Spleen (tissue), 11 donors: ENCODE measurements around the gene CDC42EP5. TPM values are rescaled to one million over a fixed set of nuclear protein-coding genes. Genes with fewer than 3 reads are reported as not detected.

Source experiments
- DNase-seq: peaks from one replicate; pipeline ENCODE4 v3.0.0-alpha.2; 2020
- H3K27ac ChIP-seq, 8 donors: fragments of 200-600 bp; sonication (generic) in 7 of 8; 1 replicate in 4 of 8; 2 replicates in 4 of 8; pipeline versions ENCODE4 v1.5.0 to v1.8.0; 2016 to 2021; ENCODE audit warnings: inconsistent platforms in 4 of 8, mild to moderate bottlenecking in 4 of 8, moderate library complexity in 1 of 8
- H3K27me3 ChIP-seq, 7 donors: fragments of 200-600 bp; sonication (generic) in 6 of 7; replicated peaks in 1 of 7; 1 replicate in 4 of 7; 2 replicates in 3 of 7; pipeline versions ENCODE4 v1.5.0 to v1.8.0; 2016 to 2021; ENCODE audit warnings: inconsistent platforms in 3 of 7, mild to moderate bottlenecking in 1 of 7
- H3K36me3 ChIP-seq, 6 donors: fragments of 200-600 bp; sonication (generic) in 5 of 6; 1 replicate in 4 of 6; 2 replicates in 2 of 6; pipeline versions ENCODE4 v1.5.0 to v1.8.0; 2016 to 2021; ENCODE audit warnings: inconsistent platforms in 2 of 6
- H3K4me1 ChIP-seq, 6 donors: fragments of 200-600 bp; sonication (generic) in 5 of 6; 1 replicate in 3 of 6; 2 replicates in 3 of 6; pipeline versions ENCODE4 v1.5.0 to v1.8.0; 2016 to 2021; ENCODE audit warnings: inconsistent platforms in 3 of 6
- H3K4me3 ChIP-seq, 8 donors: fragments of 200-600 bp; sonication (generic) in 7 of 8; 1 replicate in 4 of 8; 2 replicates in 4 of 8; pipeline versions ENCODE4 v1.5.0 to v1.8.0; 2016 to 2021; ENCODE audit warnings: inconsistent platforms in 4 of 8, mild to moderate bottlenecking in 4 of 8, moderate library complexity in 2 of 8
- H3K9me3 ChIP-seq, 8 donors: fragments of 200-600 bp; sonication (generic) in 7 of 8; 1 replicate in 4 of 8; 2 replicates in 4 of 8; pipeline versions ENCODE4 v1.5.0 to v1.8.0; 2016 to 2021; ENCODE audit warnings: inconsistent platforms in 4 of 8
- CTCF ChIP-seq, 11 experiments: fragments of 200-600 bp in 7 of 11; fragments of 450-650 bp in 4 of 11; sonication (generic) in 4 of 11; IDR thresholded peaks in 8 of 11; conservative IDR thresholded peaks in 3 of 11; 1 replicate in 7 of 11; 2 replicates in 4 of 11; pipeline versions ENCODE4 v1.4.0 to v1.8.0; 2016 to 2021; ENCODE audit warnings: antibody characterized with exemption in 11 of 11, inconsistent platforms in 4 of 11, mild to moderate bottlenecking in 1 of 11
- POLR2A ChIP-seq, 3 donors: fragments of 450-650 bp; IDR thresholded peaks; one replicate each; pipeline ENCODE4 v1.5.1; 2017; ENCODE audit warnings: antibody characterized with exemption in 3 of 3, mild to moderate bottlenecking in 1 of 3
- POLR2AphosphoS5 ChIP-seq, 3 donors: sonication (generic); formaldehyde crosslinking; IDR thresholded peaks; one replicate each; pipeline ENCODE4 v1.5.1; 2017; ENCODE audit warnings: antibody characterized with exemption in 3 of 3
- WGBS, 5 donors: extraction: QIAGEN DNeasy Blood & Tissue Kit in 3 of 5; methylation state at CpG; one replicate each; pipeline versions ENCODE4 v1.1.5 to v1.1.7; 2013 to 2018; 5-methylcytosine and 5-hydroxymethylcytosine counted together
- intact Hi-C: fragments of 100-400 bp; cut with DNase I; formaldehyde crosslinking; loops from one replicate; pipeline ENCODE4 v1.15.0; 2023; ENCODE audit warnings: low total_unique reads
- polyA plus RNA-seq, 3 donors: library from polyadenylated mRNA; stranded (reverse); fragments of 200-250 nt; gene quantifications; one replicate each; pipeline ENCODE4 v1.2.1, GENCODE V29; 2013
- total RNA-seq, 7 donors: library from RNA; depleted of rRNA in 3 of 7; stranded (reverse); fragments of >200 nt in 3 of 7; fragmentation: NEBNext Ultra II Directional in 4 of 7; extraction: Animal tissue kit (Norgen Biotek cat#: 25700) in 4 of 7; gene quantifications; one replicate each; pipeline versions ENCODE4 v1.1.0 to v1.2.1, GENCODE V29; 2016 to 2021
- donor health status: healthy with polysubstance abuse.
- donor health status: DM: no; HTN: no; CAD: no; lungs with moderate emphysema.
- donor health status: DM: no; HTN: no; CAD: no.
- donor health status: Bipolar disorder and iron deficiency.
- donor health status: healthy.
- donor health status: DM: no; HTN: no; CAD: no.
- donor health status: DM: yes; HTN: yes; CAD: no.

CDC42EP5 gene
- total and polyA plus RNA-seq, 10 donors: 6.6 to 16.1 (median 13.1) TPM

GRCh38 chr19:54453921-54454780, 18.9 kb downstream of the CDC42EP5 start:
- H3K9me3 ChIP-seq: no peaks in the 10 kb centered on the region
- H3K4me3 ChIP-seq: no peak overlapping the region
- TF ChIP-seq CTCF (IDR thresholded peaks at IDR 0.05 in 8 of 11, conservative IDR thresholded peaks at IDR 0.05 in 3 of 11) (no peak), POLR2AphosphoS5 (IDR thresholded peaks at IDR 0.05) (peak in 2 of 3 donors; percentile 27 to 55), POLR2A (IDR thresholded peaks at IDR 0.05) (no peak)
- no peak overlapping the region for H3K27ac ChIP-seq
- peaks cover 17 to 87% (median 83%) of the 10 kb centered on the region in 6 donors for H3K36me3 ChIP-seq
- H3K4me1 ChIP-seq: peaks cover 16 to 65% (median 38%) of the 10 kb centered on the region in 6 donors
- intact Hi-C loops: no loop called here
- 92 to 97% (median 94%) methylated on average over 24 to 31 of the region's 31 CpGs for WGBS, 5 donors
- peak; percentile 39 for DNase-seq
- no peaks in the 10 kb centered on the region for H3K27me3 ChIP-seq

- WGBS, 5 donors: 92 to 95% (median 94%) methylated on average over 11 of the region's 11 CpGs
- H3K27me3 ChIP-seq: no peaks in the 10 kb centered on the region
- H3K4me3 ChIP-seq: no peak overlapping the region
- H3K36me3 ChIP-seq: peaks cover 9 to 71% (median 67%) of the 10 kb centered on the region in 6 donors
- H3K4me1 ChIP-seq: peaks cover 16 to 58% (median 34%) of the 10 kb centered on the region in 6 donors
- peak; percentile 72 for DNase-seq
- H3K9me3 ChIP-seq: no peaks in the 10 kb centered on the region
- TF ChIP-seq POLR2AphosphoS5 (IDR thresholded peaks at IDR 0.05) (peak in 1 of 3 donors; percentile 41), POLR2A (IDR thresholded peaks at IDR 0.05) (no peak)
- intact Hi-C loops: no loop called here
- H3K27ac ChIP-seq: no peak overlapping the region
These were observed 20.5 kb downstream of the CDC42EP5 start for GRCh38 chr19:54452626-54453025.

- H3K4me3 ChIP-seq: no peak overlapping the region
- 77 to 93% (median 91%) methylated on average over 3 to 11 of the region's 11 CpGs for WGBS, 5 donors
- no peaks in the 10 kb centered on the region for H3K9me3 ChIP-seq
- H3K4me1 ChIP-seq: peaks cover 23 to 64% (median 40%) of the 10 kb centered on the region in 6 donors
- peak; percentile 77 for DNase-seq
- intact Hi-C loops: no loop called here
- no peak for TF ChIP-seq POLR2A (IDR thresholded peaks at IDR 0.05)
- TF ChIP-seq CTCF (IDR thresholded peaks at IDR 0.05 in 8 of 11, conservative IDR thresholded peaks at IDR 0.05 in 3 of 11): no peak
- no peak for TF ChIP-seq POLR2AphosphoS5 (IDR thresholded peaks at IDR 0.05)
- H3K27ac ChIP-seq: peak overlapping the region in 2 of 8 donors; percentile 45 to 98
- H3K36me3 ChIP-seq: peaks cover 8 to 68% (median 61%) of the 10 kb centered on the region in 6 donors
- no peaks in the 10 kb centered on the region for H3K27me3 ChIP-seq
These were observed 21.1 kb downstream of the CDC42EP5 start for GRCh38 chr19:54451997-54452396.

- H3K4me3 ChIP-seq: peak overlapping the region in 1 of 8 donors; percentile 94
- intact Hi-C loops: no loop called here
These were observed 21.7 kb downstream of the CDC42EP5 start for GRCh38 chr19:54451331-54451871.

More at GRCh38 chr19:54451331-54451871, 21.7 kb downstream of the CDC42EP5 start:
- peak; percentile 74 for DNase-seq
- Histone ChIP-seq H3K27me3 (no peaks in the 10 kb centered on the region), H3K4me1 (peaks cover 23 to 70% (median 46%) of the 10 kb centered on the region in 6 donors), H3K36me3 (peaks cover 8 to 68% (median 55%) of the 10 kb centered on the region in 6 donors), H3K9me3 (no peaks in the 10 kb centered on the region), H3K27ac (peak overlapping the region in 3 of 8 donors; percentile 34 to 98 (median 45))
- 50 to 71% (median 58%) methylated on average over 9 of the region's 9 CpGs for WGBS, 5 donors
- TF ChIP-seq CTCF (IDR thresholded peaks at IDR 0.05 in 8 of 11, conservative IDR thresholded peaks at IDR 0.05 in 3 of 11) (no peak), POLR2AphosphoS5 (IDR thresholded peaks at IDR 0.05) (peak in 1 of 3 donors; percentile 41), POLR2A (IDR thresholded peaks at IDR 0.05) (no peak)
